Fibroblast of skin of right quadriceps (primary cell): Measurements from ENCODE around the gene TRIM39.
"Not testable (repeated sequence)": the region's sequence is repeated elsewhere in the genome, so short reads cannot be mapped to it uniquely, and the experiment has no call there.

Source experiments
- DNase-seq: peaks from one replicate; pipeline ENCODE4 v3.0.0-alpha.2; 2013

The TRIM39 gene

GRCh38 chr6:30326526-30327231 is at the start of gene TRIM39:
TRIM39 (plus strand) TSS chr6:30326927; CDS start chr6:30329318, 2,391 bp downstream.
- peak; percentile 76 for DNase-seq

- not testable (repeated sequence) for DNase-seq
Measured at GRCh38 chr6:30280988-30281387, 45.7 kb upstream of the TRIM39 start.

- DNase-seq = no peak
Measured at GRCh38 chr6:30282522-30282921, 44.2 kb upstream of the TRIM39 start.

- DNase-seq = no peak
Measured at GRCh38 chr6:30283761-30284160, 43.0 kb upstream of the TRIM39 start.

- no peak for DNase-seq
Measured at GRCh38 chr6:30287139-30287538, 39.6 kb upstream of the TRIM39 start.

- no peak for DNase-seq
Measured at GRCh38 chr6:30295837-30296236, 30.9 kb upstream of the TRIM39 start.

- DNase-seq = no peak
Measured at GRCh38 chr6:30304002-30304401, 22.7 kb upstream of the TRIM39 start.

- peak; percentile 8 for DNase-seq
Measured at GRCh38 chr6:30311101-30311500, 15.6 kb upstream of the TRIM39 start.

GRCh38 chr6:30311671-30312070 is 15.1 kb upstream of the TRIM39 start:
- DNase-seq = no peak

- DNase-seq = no peak
Measured at GRCh38 chr6:30312266-30312665, 14.5 kb upstream of the TRIM39 start.

- no peak for DNase-seq
Measured at GRCh38 chr6:30312676-30313321, 13.9 kb upstream of the TRIM39 start.

- DNase-seq = no peak
Measured at GRCh38 chr6:30315156-30315555, 11.6 kb upstream of the TRIM39 start.

GRCh38 chr6:30317913-30318589 is 8.7 kb upstream of the TRIM39 start:
- no peak for DNase-seq

GRCh38 chr6:30319146-30319835 is 7.4 kb upstream of the TRIM39 start:
- DNase-seq = no peak

- peak; percentile 9 for DNase-seq
Measured at GRCh38 chr6:30321692-30322388, 4.9 kb upstream of the TRIM39 start.

GRCh38 chr6:30322527-30323501 is 3.9 kb upstream of the TRIM39 start:
- peak; percentile 61 for DNase-seq

- DNase-seq = no peak
Measured at GRCh38 chr6:30323806-30324205, 2.9 kb upstream of the TRIM39 start.

GRCh38 chr6:30325150-30325872 is 1.4 kb upstream of the TRIM39 start:
- DNase-seq = peak; percentile 44

GRCh38 chr6:30325873-30326525 is 728 bp upstream of the TRIM39 start:
- no peak for DNase-seq

GRCh38 chr6:30327232-30327746 is 562 bp downstream of the TRIM39 start:
- DNase-seq = no peak
